K562 (cell line): ENCODE measurements around the gene ALG1L2. TPM values are rescaled to one million over a fixed set of nuclear protein-coding genes. Genes with fewer than 3 reads are reported as not detected.
"Not testable (repeated sequence)": the region's sequence is repeated elsewhere in the genome, so short reads cannot be mapped to it uniquely, and the experiment has no call there.

ENCODE experiments used
- ATAC-seq: fragments of 200-7000 bp; cut with Tn5 transposase; 3 replicates; pipeline ENCODE4 v1.9.1; 2020; ENCODE audit warnings: moderate library complexity
- BruUV-seq: library from RNA; stranded (reverse); fragments of 400-500 nt; replicated peaks from 2 replicates; lab custom pipeline; 2021; lab: Mats Ljungman, UMichigan
- CTCF ChIA-PET: fragments of 300-600 bp; formaldehyde crosslinking; extraction: SDS; loops from one replicate; lab custom pipeline; 2021; ENCODE audit warnings: low intra/inter-chr PET ratio; lab: Yijun Ruan, JAX
- POLR2A ChIA-PET: fragments of 300-600, 350-650 bp; sonication (Branson Sonifier 250); formaldehyde crosslinking; extraction: SDS; loops from one replicate; lab custom pipeline; 2021; ENCODE audit warnings: antibody characterized with exemption, inconsistent platforms; lab: Yijun Ruan, JAX
- DNase-seq, 4 experiments: peaks; one replicate each; pipeline versions ENCODE4 v3.0.0 to v3.0.0-alpha.2; 2011 to 2018; ENCODE audit warnings: low spot score in 3 of 4, mixed read lengths in 3 of 4; ENCODE audit errors: extremely low read depth in 1 of 4
- FAIRE-seq: peaks from 2 replicates; lab custom pipeline; 2011; peaks lifted over from hg19 to GRCh38; lab: Jason Lieb, UNC
- H2AFZ ChIP-seq: 2 replicates; pipeline ENCODE4 v1.6.0; 2011; ENCODE audit warnings: low read depth, low read length, control low read depth, inconsistent platforms
- H3K27ac ChIP-seq: fragments of 200-600 bp; 3 replicates; pipeline ENCODE4 v1.8.0; 2011; ENCODE audit warnings: low read depth, mild to moderate bottlenecking, control low read depth, inconsistent platforms, low read length, moderate library complexity, mixed read lengths; ENCODE audit errors: extremely low read depth
- H3K27me3 ChIP-seq, 2 experiments: fragments of 300-600 bp in 1 of 2; 2 replicates in 1 of 2; 3 replicates in 1 of 2; pipeline versions ENCODE4 v1.6.0 to v1.8.0; 2011; ENCODE audit warnings: inconsistent platforms in 2 of 2, low read length in 2 of 2, mild to moderate bottlenecking in 1 of 2, mixed read lengths in 1 of 2, moderate library complexity in 1 of 2; ENCODE audit not compliant: control insufficient read depth in 2 of 2, insufficient read depth in 2 of 2
- H3K36me3 ChIP-seq: fragments of 300-600 bp; 3 replicates; pipeline ENCODE4 v1.8.0; 2011; ENCODE audit warnings: mild to moderate bottlenecking, low read length, inconsistent platforms; ENCODE audit not compliant: control insufficient read depth, insufficient read depth
- H3K4me1 ChIP-seq, 2 experiments: fragments of 200-600 bp in 1 of 2; replicated peaks in 1 of 2; 2 replicates in 1 of 2; 3 replicates in 1 of 2; pipeline versions ENCODE4 v1.5.1 to v1.8.0; 2011; ENCODE audit warnings: inconsistent platforms in 2 of 2, low read length in 2 of 2, mild to moderate bottlenecking in 1 of 2, mixed read lengths in 1 of 2, moderate library complexity in 1 of 2; ENCODE audit not compliant: control insufficient read depth in 2 of 2, insufficient read depth in 2 of 2
- H3K4me2 ChIP-seq: 2 replicates; pipeline ENCODE4 v1.6.1; 2011; ENCODE audit warnings: low read length, control low read depth, inconsistent platforms, mixed read lengths; ENCODE audit not compliant: insufficient read depth
- H3K4me3 ChIP-seq: fragments of 200-600 bp; sonication (generic), shearing (Covaris generic); 2 replicates; pipeline ENCODE4 v1.5.1; 2016; ENCODE audit warnings: control low read depth, inconsistent platforms
- H3K79me2 ChIP-seq: fragments of 200-600 bp; 3 replicates; pipeline ENCODE4 v1.8.0; 2011; ENCODE audit warnings: low read length, inconsistent platforms; ENCODE audit not compliant: control insufficient read depth, insufficient read depth
- H3K9ac ChIP-seq, 2 experiments: 2 replicates each; pipeline versions ENCODE4 v1.6.0 to v1.6.1; 2011; ENCODE audit warnings: low read depth in 2 of 2, low read length in 2 of 2, control low read depth in 1 of 2, inconsistent platforms in 1 of 2, mild to moderate bottlenecking in 1 of 2, mixed read lengths in 1 of 2; ENCODE audit not compliant: insufficient read depth in 1 of 2
- H3K9me1 ChIP-seq: one replicate; pipeline ENCODE4 v1.6.0; 2011; ENCODE audit warnings: inconsistent platforms, mild to moderate bottlenecking, low read length, moderate library complexity; ENCODE audit not compliant: control insufficient read depth, insufficient read depth
- H3K9me3 ChIP-seq: replicated peaks from 2 replicates; pipeline ENCODE4 v1.5.1; 2011; ENCODE audit warnings: low read depth, low read length, inconsistent platforms; ENCODE audit not compliant: control insufficient read depth, insufficient read depth
- H4K20me1 ChIP-seq: replicated peaks from 2 replicates; pipeline ENCODE4 v1.6.1; 2011; ENCODE audit warnings: low read length, inconsistent platforms, mixed read lengths; ENCODE audit not compliant: control insufficient read depth, insufficient read depth
- WGBS: fragments of 100-300 bp; shearing (Covaris generic); methylation state at CpG from one replicate; pipeline ENCODE4 v1.1.6; 2016; ENCODE audit warnings: low coverage, mixed read lengths; ENCODE audit not compliant: insufficient coverage; ENCODE audit errors: missing lambda C conversion rate; 5-methylcytosine and 5-hydroxymethylcytosine counted together
- in situ Hi-C: fragments of 300-500 bp; cut with MboI; formaldehyde crosslinking; loops from 4 replicates; pipeline ENCODE4 v1.15.0; 2018; ENCODE audit warnings: inconsistent platforms, mixed read lengths
- intact Hi-C: fragments of 100-400 bp; cut with micrococcal nuclease; formaldehyde crosslinking; loops from 2 replicates; pipeline ENCODE4 v1.14.2; 2022
- polyA plus RNA-seq, 8 experiments: library from polyadenylated mRNA; depleted of rRNA in 4 of 8; stranded (reverse) in 5 of 8; unstranded in 3 of 8; fragments of >200 nt; fragmentation: Nextera tagmentation in 2 of 8; fragmentation: Illumina TruSeq in 1 of 8; extraction: Ambion mirVana in 2 of 8; extraction: Trizol in 1 of 8; gene quantifications; 2 replicates each; pipeline versions ENCODE4 v1.2.1 to v1.2.3, GENCODE V29; 2011 to 2014; ENCODE audit warnings: inconsistent platforms in 1 of 8, missing spikeins in 1 of 8
- total RNA-seq, 7 experiments: library from RNA; depleted of rRNA in 6 of 7; stranded (reverse); fragments of >200 nt in 6 of 7; fragmentation: Illumina TruSeq in 2 of 7; extraction: Trizol in 2 of 7; gene quantifications; 2 replicates each; pipeline versions ENCODE4 v1.2.1 to v1.2.3, GENCODE V29; 2011 to 2021; ENCODE audit warnings: low replicate concordance in 1 of 7

ALG1L2 gene
- total and polyA plus RNA-seq, 9 of the 15 experiments (the other 6 are each of a cell fraction or from before 2014, with no cell fraction given) = 0.10 to 1.1 (median 0.33) TPM; not detected in 2

GRCh38 chr3:130107333-130107995 is 25.8 kb downstream of the ALG1L2 start:
- H3K4me3 ChIP-seq, H2AFZ ChIP-seq, H3K27me3 ChIP-seq, H3K4me1 ChIP-seq, H3K9me1 ChIP-seq, in situ Hi-C loops, H4K20me1 ChIP-seq, POLR2A ChIA-PET, DNase-seq, CTCF ChIA-PET, H3K36me3 ChIP-seq, H3K4me2 ChIP-seq, ATAC-seq, H3K9me3 ChIP-seq, intact Hi-C loops, H3K27ac ChIP-seq, FAIRE-seq, H3K9ac ChIP-seq, BruUV-seq: not testable (repeated sequence)
- WGBS = 86% methylated on average over 8 of the region's 13 CpGs
- peaks cover 12% of the 10 kb centered on the region; the same call in 2 of the 3 replicates for H3K79me2 ChIP-seq

GRCh38 chr3:130108836-130109585 is 27.4 kb downstream of the ALG1L2 start:
- H3K27me3 ChIP-seq, H4K20me1 ChIP-seq, ATAC-seq, H2AFZ ChIP-seq, FAIRE-seq, H3K9me3 ChIP-seq, H3K4me3 ChIP-seq, H3K27ac ChIP-seq, H3K9ac ChIP-seq, BruUV-seq, CTCF ChIA-PET, H3K36me3 ChIP-seq, H3K4me2 ChIP-seq, H3K9me1 ChIP-seq, intact Hi-C loops, H3K4me1 ChIP-seq, in situ Hi-C loops, DNase-seq: not testable (repeated sequence)
- peaks cover 12% of the 10 kb centered on the region; the same call in 2 of the 3 replicates for H3K79me2 ChIP-seq
- 64% methylated on average over 7 of the region's 16 CpGs for WGBS
- POLR2A ChIA-PET = interaction anchor here (0.6 kb wide), 1 partner anchor 1363 kb away, joined by 3 read pairs; no protein-coding TSS in a partner anchor
